D721Med (cell line): ENCODE measurements around the gene CTXND1.

Experiments
- DNase-seq: peaks from one replicate; pipeline ENCODE4 v3.0.0; 2011; ENCODE audit warnings: low spot score; ENCODE audit not compliant: insufficient read length
- FAIRE-seq: peaks from 2 replicates; lab custom pipeline; 2011; peaks lifted over from hg19 to GRCh38; lab: Jason Lieb, UNC
- CTCF ChIP-seq: IDR thresholded peaks from 2 replicates; pipeline ENCODE4 v1.5.1; 2012; ENCODE audit warnings: mild to moderate bottlenecking, control low read depth; ENCODE audit not compliant: insufficient read depth; ENCODE audit errors: missing control alignments

Gene CTXND1

GRCh38 chr15:80177156-80177555 is 74.9 kb downstream of the CTXND1 start:
- TF ChIP-seq CTCF, result no peak
- FAIRE-seq, result no peak
- no peak for DNase-seq

- no peak for TF ChIP-seq CTCF
- no peak for DNase-seq
- FAIRE-seq, result no peak
Measured at GRCh38 chr15:80176443-80176842, 75.6 kb downstream of the CTXND1 start.

- FAIRE-seq, result no peak
- no peak for DNase-seq
- TF ChIP-seq CTCF, result no peak
Measured at GRCh38 chr15:80175436-80175835, 76.6 kb downstream of the CTXND1 start.

GRCh38 chr15:80174017-80174746 is 77.8 kb downstream of the CTXND1 start:
- FAIRE-seq, result no peak
- TF ChIP-seq CTCF, result no peak
- no peak for DNase-seq

- peak; percentile 46 for DNase-seq
- no peak for FAIRE-seq
- TF ChIP-seq CTCF, result peak; percentile 70
Measured at GRCh38 chr15:80173022-80173759, 78.8 kb downstream of the CTXND1 start.

GRCh38 chr15:80172401-80172800 is 79.6 kb downstream of the CTXND1 start:
- no peak for TF ChIP-seq CTCF
- DNase-seq (no peak), FAIRE-seq (no peak)

GRCh38 chr15:80171787-80172186 is 80.2 kb downstream of the CTXND1 start:
- no peak for DNase-seq
- TF ChIP-seq CTCF, result no peak
- FAIRE-seq, result no peak
